ENCODE results near the gene LRRC8A. TPM values are rescaled to one million over a fixed set of nuclear protein-coding genes. Genes with fewer than 3 reads are reported as not detected.

Gene LRRC8A
- polyA plus RNA-seq, 1 donor from 2014 or later = 11.6 TPM

DNA sequence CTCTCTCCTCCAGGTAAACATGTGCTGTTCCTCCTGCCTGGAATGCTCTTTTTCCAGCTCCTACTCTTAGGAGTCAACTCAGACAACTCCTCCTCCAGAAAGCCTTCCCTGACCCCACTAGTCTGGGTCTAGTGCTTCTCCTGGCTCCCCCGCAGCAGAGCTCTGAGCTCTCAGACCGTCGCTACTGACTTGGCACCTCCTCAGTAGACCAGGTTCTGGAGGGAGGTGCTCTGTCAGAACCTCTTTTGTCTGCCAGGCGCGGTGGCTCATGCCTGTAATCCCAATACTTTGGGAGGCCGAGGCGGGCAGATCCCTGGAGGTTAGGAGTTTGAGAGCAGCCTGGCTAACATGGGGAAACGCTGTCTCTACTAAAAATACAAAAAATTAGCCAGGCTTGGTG is 3.4 kb downstream of the LRRC8A start:
- Histone ChIP-seq H2AFZ (ENCODE audit: low read depth, low read length) (no peak overlapping the region), H3K4me3 (ENCODE audit: low read length) (no peak overlapping the region), H3K9me3 (ENCODE audit: low read length) (no peaks in the 10 kb centered on the region), H3F3A (ENCODE audit: insufficient read depth, low read length, poor library complexity, severe bottlenecking) (peaks cover 4% of the 10 kb centered on the region), H3K27me3 (ENCODE audit: insufficient read depth, low read depth, low read length) (no peaks in the 10 kb centered on the region), H3K4me2 (ENCODE audit: low read length) (no peak overlapping the region), H3K9ac (ENCODE audit: low read length) (no peak overlapping the region), H4K20me1 (ENCODE audit: insufficient read depth) (no peaks in the 10 kb centered on the region), H3K79me2 (replicated peaks; ENCODE audit: insufficient read depth, low read length) (peaks cover 37% of the 10 kb centered on the region), H3K27ac (ENCODE audit: low read length) (no peak overlapping the region), H3K9me2 (ENCODE audit: insufficient read depth, low read length) (no peaks in the 10 kb centered on the region), H3K36me3 (ENCODE audit: insufficient read depth, low read length) (no peaks in the 10 kb centered on the region)
- no peak for TF ChIP-seq TAF1 (IDR thresholded peaks at IDR 0.05; ENCODE audit: low read depth)
- TF ChIP-seq EZH2 (IDR thresholded peaks at IDR 0.05; ENCODE audit: borderline replicate concordance, insufficient read depth, low read length, poor library complexity, severe bottlenecking) = no peak
- no peak for TF ChIP-seq RAD21 (conservative IDR thresholded peaks at IDR 0.05)
- TF ChIP-seq POLR2AphosphoS5 (IDR thresholded peaks at IDR 0.05) = no peak
- TF ChIP-seq, protein P1, sequence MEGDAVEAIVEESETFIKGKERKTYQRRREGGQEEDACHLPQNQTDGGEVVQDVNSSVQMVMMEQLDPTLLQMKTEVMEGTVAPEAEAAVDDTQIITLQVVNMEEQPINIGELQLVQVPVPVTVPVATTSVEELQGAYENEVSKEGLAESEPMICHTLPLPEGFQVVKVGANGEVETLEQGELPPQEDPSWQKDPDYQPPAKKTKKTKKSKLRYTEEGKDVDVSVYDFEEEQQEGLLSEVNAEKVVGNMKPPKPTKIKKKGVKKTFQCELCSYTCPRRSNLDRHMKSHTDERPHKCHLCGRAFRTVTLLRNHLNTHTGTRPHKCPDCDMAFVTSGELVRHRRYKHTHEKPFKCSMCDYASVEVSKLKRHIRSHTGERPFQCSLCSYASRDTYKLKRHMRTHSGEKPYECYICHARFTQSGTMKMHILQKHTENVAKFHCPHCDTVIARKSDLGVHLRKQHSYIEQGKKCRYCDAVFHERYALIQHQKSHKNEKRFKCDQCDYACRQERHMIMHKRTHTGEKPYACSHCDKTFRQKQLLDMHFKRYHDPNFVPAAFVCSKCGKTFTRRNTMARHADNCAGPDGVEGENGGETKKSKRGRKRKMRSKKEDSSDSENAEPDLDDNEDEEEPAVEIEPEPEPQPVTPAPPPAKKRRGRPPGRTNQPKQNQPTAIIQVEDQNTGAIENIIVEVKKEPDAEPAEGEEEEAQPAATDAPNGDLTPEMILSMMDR (IDR thresholded peaks at IDR 0.05; ENCODE audit: poor library complexity, severe bottlenecking) = no peak
- TF ChIP-seq SMC3 (conservative IDR thresholded peaks at IDR 0.05; ENCODE audit: poor library complexity) = no peak
- TF ChIP-seq, protein P2, sequence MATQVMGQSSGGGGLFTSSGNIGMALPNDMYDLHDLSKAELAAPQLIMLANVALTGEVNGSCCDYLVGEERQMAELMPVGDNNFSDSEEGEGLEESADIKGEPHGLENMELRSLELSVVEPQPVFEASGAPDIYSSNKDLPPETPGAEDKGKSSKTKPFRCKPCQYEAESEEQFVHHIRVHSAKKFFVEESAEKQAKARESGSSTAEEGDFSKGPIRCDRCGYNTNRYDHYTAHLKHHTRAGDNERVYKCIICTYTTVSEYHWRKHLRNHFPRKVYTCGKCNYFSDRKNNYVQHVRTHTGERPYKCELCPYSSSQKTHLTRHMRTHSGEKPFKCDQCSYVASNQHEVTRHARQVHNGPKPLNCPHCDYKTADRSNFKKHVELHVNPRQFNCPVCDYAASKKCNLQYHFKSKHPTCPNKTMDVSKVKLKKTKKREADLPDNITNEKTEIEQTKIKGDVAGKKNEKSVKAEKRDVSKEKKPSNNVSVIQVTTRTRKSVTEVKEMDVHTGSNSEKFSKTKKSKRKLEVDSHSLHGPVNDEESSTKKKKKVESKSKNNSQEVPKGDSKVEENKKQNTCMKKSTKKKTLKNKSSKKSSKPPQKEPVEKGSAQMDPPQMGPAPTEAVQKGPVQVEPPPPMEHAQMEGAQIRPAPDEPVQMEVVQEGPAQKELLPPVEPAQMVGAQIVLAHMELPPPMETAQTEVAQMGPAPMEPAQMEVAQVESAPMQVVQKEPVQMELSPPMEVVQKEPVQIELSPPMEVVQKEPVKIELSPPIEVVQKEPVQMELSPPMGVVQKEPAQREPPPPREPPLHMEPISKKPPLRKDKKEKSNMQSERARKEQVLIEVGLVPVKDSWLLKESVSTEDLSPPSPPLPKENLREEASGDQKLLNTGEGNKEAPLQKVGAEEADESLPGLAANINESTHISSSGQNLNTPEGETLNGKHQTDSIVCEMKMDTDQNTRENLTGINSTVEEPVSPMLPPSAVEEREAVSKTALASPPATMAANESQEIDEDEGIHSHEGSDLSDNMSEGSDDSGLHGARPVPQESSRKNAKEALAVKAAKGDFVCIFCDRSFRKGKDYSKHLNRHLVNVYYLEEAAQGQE (IDR thresholded peaks at IDR 0.05; ENCODE audit: borderline replicate concordance) = no peak
- TF ChIP-seq MXI1 (conservative IDR thresholded peaks at IDR 0.05; ENCODE audit: poor library complexity, severe bottlenecking) = no peak
- no peak for TF ChIP-seq EP300 (conservative IDR thresholded peaks at IDR 0.05; ENCODE audit: poor library complexity, severe bottlenecking)

DNA sequence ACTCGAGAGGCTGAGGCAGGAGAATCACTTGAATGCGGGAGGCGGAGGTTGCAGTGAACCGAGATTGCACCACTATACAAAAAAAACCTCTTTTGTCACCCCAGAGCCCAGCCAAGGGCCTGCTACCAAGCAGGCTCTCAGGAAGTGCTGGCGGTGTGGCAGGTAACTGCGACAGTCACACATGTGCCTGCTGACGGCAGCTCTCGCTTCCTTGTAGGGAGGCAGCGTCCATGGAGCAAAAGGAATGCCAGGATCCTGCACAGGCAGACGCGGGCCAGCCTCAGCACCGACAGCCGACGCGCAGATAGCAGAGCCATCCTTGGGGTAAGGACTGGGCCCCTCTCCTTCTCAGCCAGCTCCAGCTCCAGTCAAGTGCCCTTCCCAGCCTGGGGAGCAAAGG is 3.9 kb downstream of the LRRC8A start:
- peaks cover 4% of the 10 kb centered on the region for H3F3A ChIP-seq (ENCODE audit: insufficient read depth, low read length, poor library complexity, severe bottlenecking)
- no peak overlapping the region for H3K4me2 ChIP-seq (ENCODE audit: low read length)
- no peaks in the 10 kb centered on the region for H3K27me3 ChIP-seq (ENCODE audit: insufficient read depth, low read depth, low read length)
- no peak overlapping the region for H3K9ac ChIP-seq (ENCODE audit: low read length)
- H3K4me3 ChIP-seq (ENCODE audit: low read length) = no peak overlapping the region
- peaks cover 37% of the 10 kb centered on the region for H3K79me2 ChIP-seq (replicated peaks; ENCODE audit: insufficient read depth, low read length)
- H3K27ac ChIP-seq (ENCODE audit: low read length) = no peak overlapping the region
- no peaks in the 10 kb centered on the region for H3K36me3 ChIP-seq (ENCODE audit: insufficient read depth, low read length)
- H3K9me2 ChIP-seq (ENCODE audit: insufficient read depth, low read length) = no peaks in the 10 kb centered on the region
- no peak overlapping the region for H2AFZ ChIP-seq (ENCODE audit: low read depth, low read length)
- H4K20me1 ChIP-seq (ENCODE audit: insufficient read depth) = no peaks in the 10 kb centered on the region
- no peaks in the 10 kb centered on the region for H3K9me3 ChIP-seq (ENCODE audit: low read length)
- TF ChIP-seq POLR2AphosphoS5 (IDR thresholded peaks at IDR 0.05) (no peak), MXI1 (conservative IDR thresholded peaks at IDR 0.05; ENCODE audit: poor library complexity, severe bottlenecking) (no peak), EP300 (conservative IDR thresholded peaks at IDR 0.05; ENCODE audit: poor library complexity, severe bottlenecking) (no peak), SMC3 (conservative IDR thresholded peaks at IDR 0.05; ENCODE audit: poor library complexity) (no peak), EZH2 (IDR thresholded peaks at IDR 0.05; ENCODE audit: borderline replicate concordance, insufficient read depth, low read length, poor library complexity, severe bottlenecking) (no peak), RAD21 (conservative IDR thresholded peaks at IDR 0.05) (no peak), TAF1 (IDR thresholded peaks at IDR 0.05; ENCODE audit: low read depth) (no peak)
- TF ChIP-seq, protein P2 (IDR thresholded peaks at IDR 0.05; ENCODE audit: borderline replicate concordance) = no peak
- TF ChIP-seq, protein P1 (IDR thresholded peaks at IDR 0.05; ENCODE audit: poor library complexity, severe bottlenecking) = no peak

All from neural cell (in vitro differentiated cells).